Liver (tissue), 3 donors: ENCODE data around the gene RCOR2.

Experiments used
- ATF3 ChIP-seq: IDR thresholded peaks from 2 replicates; pipeline ENCODE4 v1.6.1; 2016; ENCODE audit warnings: antibody characterized with exemption
- CTCF ChIP-seq: fragments of 150-350 bp; IDR thresholded peaks from 2 replicates; pipeline ENCODE4 v1.5.1; 2017; ENCODE audit warnings: improper control_type of control experiment, low read depth, low read length; ENCODE audit not compliant: missing input control
- EGR1 ChIP-seq, 2 donors: IDR thresholded peaks; 2 replicates each; pipeline ENCODE4 v1.6.1; 2016 to 2018; ENCODE audit warnings: antibody characterized with exemption in 2 of 2, low read depth in 2 of 2
- REST ChIP-seq: IDR thresholded peaks from 2 replicates; pipeline ENCODE4 v1.6.1; 2016; ENCODE audit warnings: antibody characterized with exemption, mild to moderate bottlenecking
- TAF1 ChIP-seq: conservative IDR thresholded peaks from 2 replicates; pipeline ENCODE4 v1.6.1; 2016; ENCODE audit warnings: antibody characterized with exemption, mild to moderate bottlenecking
- YY1 ChIP-seq: IDR thresholded peaks from 2 replicates; pipeline ENCODE4 v1.6.1; 2016; ENCODE audit warnings: antibody characterized with exemption, mild to moderate bottlenecking
- donor health status: healthy.
- donor health status: healthy.

- TF ChIP-seq CTCF: no peak
- TF ChIP-seq REST: no peak
- no peak for TF ChIP-seq YY1
- no peak for TF ChIP-seq ATF3
- no peak for TF ChIP-seq EGR1 (IDR thresholded peaks at IDR 0.05; ENCODE audit: low read depth in 2 of 2)
- no peak for TF ChIP-seq TAF1
Observed at GRCh38 chr11:63966444-63966843, 49.5 kb upstream of the RCOR2 start.
